HG03045 (cell line): ENCODE results near the gene HOXD13.

ENCODE experiments used
- ATAC-seq: cut with Tn5 transposase; IDR thresholded peaks from one replicate; pipeline ENCODE4 v1.9.1; 2021; ENCODE audit warnings: mild to moderate bottlenecking, moderate library complexity; ENCODE audit not compliant: unreplicated experiment

The HOXD13 gene

GRCh38 chr2:176105078-176105729 lies 12.7 kb downstream of the HOXD13 start:
- ATAC-seq = no peak

DNA sequence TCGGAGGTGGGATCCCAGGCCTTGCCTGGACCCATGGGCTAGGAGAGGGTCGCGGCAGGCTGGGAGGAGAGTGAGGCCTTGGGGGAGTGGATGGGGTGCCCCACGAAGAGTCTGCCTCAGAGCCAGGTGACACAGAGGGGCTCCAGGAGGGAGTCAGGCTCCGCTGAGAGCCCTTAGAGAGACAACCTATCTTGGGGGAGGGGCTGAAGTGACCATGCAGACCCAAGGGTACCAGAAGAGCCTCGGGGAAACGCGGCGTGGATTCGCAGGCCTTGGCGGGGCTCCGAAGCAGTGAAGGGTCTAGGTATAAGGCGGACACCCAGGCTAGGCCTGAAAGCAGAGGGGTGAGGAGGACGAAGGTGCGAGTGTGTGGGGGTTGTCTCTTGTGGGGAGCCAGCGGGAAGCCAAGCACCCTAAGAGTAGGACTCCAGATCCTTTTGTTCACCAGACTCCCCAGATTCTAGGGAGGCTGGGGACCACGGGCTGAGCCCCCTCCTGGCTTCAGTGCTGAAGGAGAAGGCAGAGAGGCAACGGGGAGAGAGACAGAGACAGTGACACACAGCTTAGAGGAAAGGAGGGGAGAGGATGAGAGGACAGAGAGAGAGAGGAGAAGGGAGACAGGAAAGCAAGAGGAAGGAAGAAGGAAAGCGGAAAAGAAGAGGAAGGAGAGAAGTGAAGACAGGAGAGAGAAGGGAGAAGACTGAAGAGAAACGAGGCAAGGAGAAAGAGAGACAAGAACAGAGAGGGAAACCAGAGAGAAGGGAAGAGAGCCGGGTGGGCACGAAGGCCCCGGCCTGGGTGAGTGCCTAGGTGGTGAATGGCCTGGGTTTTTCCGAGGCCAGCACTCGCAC lies 13.4 kb downstream of the HOXD13 start:
- no peak for ATAC-seq

DNA sequence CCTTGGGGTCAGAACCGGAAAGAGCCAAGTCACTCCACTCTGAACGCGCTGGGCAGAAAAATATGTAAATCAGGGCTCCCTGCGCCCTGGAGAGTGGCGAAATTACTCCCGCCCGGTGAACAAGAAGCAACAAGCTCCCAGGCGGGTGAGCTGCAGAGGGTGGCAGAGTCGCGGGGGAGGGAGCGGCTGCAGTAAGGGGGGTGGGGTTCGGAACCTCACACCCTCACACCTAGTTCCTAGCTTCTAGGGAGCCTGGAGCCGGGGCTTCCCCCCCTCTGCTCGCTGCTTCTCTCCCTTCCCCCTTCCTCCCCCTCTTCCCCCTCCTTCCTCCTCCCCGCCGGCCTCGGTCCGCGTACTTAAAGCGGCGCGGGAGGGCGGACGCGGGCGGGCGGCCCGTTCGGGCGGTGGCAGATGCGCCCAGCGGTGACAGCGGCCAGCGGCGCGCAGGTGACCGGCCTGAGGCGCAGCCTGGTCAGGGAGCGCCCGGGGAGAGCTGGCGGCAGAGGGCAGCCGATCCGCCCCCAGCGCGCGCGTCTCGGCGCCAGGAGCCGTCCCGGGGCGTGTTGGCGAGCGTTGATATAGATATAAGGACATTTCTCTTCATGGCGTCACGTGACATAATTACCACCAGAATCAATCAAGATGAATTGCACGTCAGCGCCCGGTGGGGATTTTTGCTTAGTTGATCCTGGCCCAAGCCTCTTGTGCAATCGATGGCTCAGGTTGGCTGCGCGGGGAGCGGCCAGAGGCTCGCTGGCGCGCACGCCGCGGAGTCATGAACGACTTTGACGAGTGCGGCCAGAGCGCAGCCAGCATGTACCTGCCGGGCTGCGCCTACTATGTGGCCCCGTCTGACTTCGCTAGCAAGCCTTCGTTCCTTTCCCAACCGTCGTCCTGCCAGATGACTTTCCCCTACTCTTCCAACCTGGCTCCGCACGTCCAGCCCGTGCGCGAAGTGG lies 14.3 kb downstream of the HOXD13 start, which contains the start of gene HOXD11:
HOXD11 (plus strand) TSS at position 700 of the 959 bp plus-strand sequence; CDS start at position 776, 76 bp downstream.
- ATAC-seq = no peak

GRCh38 chr2:176107731-176108181 lies 15.2 kb downstream of the HOXD13 start:
- ATAC-seq = no peak

DNA sequence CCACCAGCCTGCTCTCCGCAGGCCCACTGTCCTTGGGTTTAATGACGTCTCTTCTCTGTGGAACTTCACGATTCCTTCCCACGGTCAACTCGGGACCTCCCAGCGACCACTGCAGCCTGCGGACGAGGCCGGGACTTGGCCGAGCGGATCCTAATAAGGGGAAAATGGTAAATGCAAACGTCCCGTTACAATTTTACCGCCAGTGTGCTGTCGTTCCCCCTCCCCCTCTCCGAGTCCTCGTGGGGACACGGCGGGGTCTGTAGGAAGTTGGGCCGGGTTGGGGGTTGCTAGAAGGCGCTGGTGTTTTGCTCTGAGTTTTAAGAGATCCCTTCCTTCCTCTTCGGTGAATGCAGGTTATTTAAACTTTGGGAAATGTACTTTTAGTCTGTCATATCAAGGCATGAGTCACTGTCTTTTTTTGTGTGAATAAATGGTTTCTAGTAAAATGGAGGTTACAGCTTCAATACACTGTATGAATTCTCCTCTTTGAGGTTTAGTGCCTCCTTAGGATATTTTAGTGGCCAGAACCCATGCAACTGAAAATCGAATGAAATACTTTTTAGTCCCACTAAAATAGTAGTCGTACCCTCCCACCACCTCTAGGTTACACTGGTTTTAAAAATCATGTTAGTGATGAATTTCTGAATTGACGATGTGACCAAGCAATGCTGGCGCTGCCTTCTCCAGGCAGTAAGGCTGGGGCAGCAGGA lies 16.8 kb downstream of the HOXD13 start:
- no peak for ATAC-seq

DNA sequence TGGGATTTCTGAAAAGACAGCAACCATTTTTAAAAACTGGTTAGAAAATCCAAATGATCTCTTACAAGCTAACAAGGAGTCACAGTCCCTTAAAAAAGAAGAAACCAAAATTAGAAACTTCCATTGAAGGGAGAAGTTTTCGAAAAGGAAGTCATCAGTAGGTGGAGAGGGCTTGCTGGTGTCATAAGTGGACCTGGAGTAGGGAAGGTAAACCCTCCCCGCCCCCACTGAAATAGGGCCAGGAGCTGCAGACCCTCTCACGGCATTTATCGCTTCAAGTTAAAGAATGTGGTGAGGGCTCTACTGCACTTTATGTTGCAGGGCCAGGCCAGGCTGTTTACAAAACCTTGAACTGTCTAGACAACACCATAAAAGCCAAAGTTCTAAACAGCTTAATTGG lies 17.4 kb downstream of the HOXD13 start:
- no peak for ATAC-seq

DNA sequence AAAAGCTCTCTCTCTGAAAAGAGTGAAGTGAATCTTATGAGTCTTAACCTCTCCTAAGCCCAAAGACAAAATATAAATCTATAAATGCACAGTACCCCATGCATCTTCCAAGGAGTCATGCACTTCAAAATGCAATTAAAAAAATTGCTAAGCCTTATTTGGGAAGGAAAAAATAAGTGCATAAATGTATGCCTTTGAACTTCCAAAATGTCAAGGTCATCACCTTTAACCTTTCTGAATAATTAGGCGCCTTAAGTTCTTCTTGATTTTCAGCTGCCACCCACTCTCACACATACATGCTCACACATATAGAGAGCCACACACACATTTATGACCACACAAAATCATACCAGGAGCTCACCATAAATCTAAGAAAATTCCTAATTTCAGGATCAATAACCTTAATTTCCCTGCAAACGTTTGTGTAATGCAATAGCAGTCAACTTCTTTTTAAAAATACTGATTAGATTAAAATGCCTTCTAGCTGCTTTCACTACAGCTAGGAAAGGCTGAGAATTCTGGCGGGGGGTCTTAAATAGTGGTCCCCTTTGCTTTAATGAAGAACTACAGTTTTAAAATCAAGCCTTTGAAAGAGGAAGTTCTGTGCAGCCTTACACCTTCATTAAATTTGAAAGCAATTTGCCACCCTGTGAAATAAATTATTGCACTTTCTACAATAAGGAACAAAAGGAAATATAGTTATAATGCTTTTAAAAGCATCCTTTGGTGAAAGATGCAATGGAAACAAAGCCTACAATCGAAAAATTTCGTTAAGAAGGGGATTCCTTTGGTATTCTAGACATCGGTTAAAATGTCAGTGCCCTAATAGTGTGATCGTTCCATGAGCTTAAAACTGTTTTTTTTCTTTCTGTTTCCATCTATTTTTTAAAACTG lies 18.1 kb downstream of the HOXD13 start:
- ATAC-seq = no peak

DNA sequence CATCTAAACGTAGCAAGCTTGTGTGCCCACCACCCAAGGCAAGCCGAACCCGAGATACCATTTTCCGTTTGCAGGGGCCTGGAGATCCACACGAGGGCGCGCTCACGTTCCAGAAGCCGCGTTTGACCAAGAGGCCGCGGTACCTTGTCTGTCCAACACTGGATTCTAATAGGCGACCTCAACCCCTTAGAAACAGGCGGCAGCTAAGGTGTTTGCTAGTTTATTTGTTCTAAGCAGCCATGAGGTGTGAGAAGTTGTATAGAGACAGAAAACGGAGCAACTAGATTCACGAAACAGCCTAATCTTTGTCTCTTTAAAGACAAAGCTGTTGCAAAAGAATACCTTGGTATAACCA lies 18.8 kb downstream of the HOXD13 start:
- no peak for ATAC-seq

DNA sequence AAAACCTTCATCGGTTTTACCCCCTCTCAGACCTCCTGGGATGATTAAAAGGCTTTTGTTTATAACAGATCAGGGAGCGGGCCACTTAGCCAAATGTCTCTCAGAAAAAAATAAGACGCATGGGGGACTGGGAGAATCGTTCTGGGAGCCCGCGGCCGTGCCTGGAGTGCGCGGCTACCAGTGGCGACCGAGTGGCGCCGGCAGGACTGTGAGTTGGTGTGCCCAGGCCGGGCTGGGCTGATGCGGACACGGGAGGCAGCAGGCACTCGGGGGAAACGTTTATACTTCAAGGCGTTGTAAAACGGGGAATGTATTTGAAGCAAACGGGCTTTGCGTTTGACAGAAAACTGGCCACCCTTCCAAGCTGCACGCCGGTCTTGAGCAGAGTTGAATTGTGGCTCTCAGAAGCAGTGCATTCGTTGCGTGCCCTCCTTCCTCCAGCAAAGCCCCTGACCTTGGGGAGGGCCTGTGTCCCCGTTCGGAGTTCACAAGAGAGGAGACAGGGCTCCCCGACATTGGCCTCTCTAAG lies 19.4 kb downstream of the HOXD13 start:
- no peak for ATAC-seq

DNA sequence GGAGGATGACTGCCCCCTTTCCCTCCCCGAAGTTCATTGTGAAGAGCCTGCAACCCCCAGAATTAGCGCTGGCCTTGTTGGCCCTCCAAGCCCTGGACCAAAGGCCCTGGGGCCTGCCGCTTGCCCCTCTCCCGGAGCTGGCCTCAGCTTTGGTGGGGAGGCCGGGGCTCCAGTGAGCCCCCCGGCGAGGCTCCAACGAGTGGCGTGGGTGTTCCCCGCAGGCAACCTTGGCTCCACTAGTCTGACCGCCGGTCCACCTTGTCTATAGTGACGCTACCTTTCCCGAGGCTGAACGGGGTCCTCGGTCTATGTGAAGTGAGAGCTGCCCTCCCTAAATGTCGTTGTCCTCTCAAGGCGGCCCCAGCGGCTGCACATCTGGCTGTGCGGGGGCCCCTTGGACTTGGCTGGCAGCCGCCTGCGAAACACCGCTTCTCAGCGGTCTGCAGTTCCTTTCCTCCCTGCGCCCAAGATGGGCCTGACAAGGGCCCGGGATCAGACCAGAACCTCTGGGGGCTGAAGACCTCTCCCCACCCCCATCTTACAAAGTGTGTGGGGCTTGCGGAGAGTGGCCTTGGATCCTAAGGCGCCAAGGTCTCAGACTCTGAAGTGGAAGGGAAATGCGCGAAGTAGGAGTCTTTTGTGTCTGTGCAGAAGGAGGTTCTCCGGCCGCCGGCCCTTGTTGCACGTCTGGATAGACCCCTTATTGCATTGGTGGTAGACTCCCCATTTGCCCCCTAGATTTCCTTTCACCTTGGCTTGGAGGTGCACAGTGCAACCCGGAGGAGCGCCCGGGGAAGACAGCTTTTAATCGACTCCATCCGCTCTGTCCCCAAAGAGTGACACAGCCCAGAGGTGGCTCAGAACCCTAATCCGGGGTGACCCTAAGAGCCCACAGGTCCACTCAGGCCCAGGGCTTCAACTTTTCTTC lies 20.1 kb downstream of the HOXD13 start:
- ATAC-seq = no peak

- ATAC-seq = no peak
Measured at GRCh38 chr2:176114120-176114929, 21.8 kb downstream of the HOXD13 start.

DNA sequence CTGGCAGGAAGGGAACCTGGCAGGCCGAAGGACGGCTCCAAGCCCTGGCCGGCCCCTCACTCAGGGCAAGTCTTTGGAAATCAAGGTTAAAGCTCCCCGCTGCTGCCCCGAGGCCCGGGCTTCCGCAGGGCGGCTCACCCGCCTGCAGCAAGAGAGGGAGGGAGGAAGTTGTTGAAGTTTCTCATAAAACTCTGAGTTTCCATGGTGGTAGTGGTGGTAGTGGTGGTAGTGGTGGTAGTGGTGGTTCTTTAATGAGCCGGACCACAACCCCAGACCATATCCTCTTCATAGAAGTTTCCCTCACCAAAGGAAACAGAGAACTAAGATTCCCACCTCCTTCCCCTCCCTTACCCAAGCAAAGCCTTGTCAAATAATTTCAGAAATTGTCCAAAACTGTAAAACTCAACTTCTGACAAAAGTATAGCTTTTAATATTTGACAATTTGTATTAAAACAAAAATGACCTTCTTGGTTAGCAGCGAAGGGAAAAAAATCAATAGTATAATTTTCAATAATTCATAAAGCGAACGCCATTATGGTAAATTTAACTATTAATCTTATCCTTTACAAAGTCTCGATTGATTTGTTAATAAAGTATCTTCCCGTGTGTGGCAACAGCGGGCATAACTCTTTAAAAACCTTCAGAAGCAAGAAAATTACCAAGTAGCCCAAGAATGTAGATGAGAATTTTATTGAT lies 22.6 kb downstream of the HOXD13 start:
- ATAC-seq = no peak

GRCh38 chr2:176115883-176116813 lies 23.6 kb downstream of the HOXD13 start, which contains the start of gene HOXD10:
TSS of gene HOXD10 (plus strand) at chr2:176116778. CDS start at chr2:176116834, 56 bp downstream.
- no peak for ATAC-seq

GRCh38 chr2:176117162-176117822 lies 24.8 kb downstream of the HOXD13 start:
- no peak for ATAC-seq

- no peak for ATAC-seq
Measured at GRCh38 chr2:176117823-176118371, 25.4 kb downstream of the HOXD13 start.
